Measurements from ENCODE around the gene ATG2B. TPM values are rescaled to one million over a fixed set of nuclear protein-coding genes. Genes with fewer than 3 reads are reported as not detected.

ATG2B gene
- polyA plus RNA-seq, 1 experiment: 22.1 TPM

DNA sequence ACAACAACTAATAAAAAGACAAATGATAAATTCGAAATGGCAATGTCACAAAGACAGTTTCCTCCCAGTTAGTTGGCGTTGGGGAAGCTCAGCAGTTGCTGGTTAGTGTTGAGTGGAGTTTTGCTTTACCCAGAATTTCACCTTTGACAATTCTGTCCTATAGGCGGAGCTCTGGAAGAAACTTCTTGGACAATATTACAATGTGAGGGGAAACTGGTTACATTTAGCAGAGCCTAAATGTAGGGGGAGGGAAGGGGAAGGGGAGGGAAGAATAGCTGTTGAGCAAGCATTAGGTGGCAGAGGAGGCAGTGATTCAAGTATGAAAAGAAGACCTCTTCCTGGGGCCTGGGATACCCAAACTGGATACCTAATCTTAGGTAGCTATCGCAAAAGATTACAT, 55.7 kb downstream of the ATG2B start:
- TF ChIP-seq, protein P1, sequence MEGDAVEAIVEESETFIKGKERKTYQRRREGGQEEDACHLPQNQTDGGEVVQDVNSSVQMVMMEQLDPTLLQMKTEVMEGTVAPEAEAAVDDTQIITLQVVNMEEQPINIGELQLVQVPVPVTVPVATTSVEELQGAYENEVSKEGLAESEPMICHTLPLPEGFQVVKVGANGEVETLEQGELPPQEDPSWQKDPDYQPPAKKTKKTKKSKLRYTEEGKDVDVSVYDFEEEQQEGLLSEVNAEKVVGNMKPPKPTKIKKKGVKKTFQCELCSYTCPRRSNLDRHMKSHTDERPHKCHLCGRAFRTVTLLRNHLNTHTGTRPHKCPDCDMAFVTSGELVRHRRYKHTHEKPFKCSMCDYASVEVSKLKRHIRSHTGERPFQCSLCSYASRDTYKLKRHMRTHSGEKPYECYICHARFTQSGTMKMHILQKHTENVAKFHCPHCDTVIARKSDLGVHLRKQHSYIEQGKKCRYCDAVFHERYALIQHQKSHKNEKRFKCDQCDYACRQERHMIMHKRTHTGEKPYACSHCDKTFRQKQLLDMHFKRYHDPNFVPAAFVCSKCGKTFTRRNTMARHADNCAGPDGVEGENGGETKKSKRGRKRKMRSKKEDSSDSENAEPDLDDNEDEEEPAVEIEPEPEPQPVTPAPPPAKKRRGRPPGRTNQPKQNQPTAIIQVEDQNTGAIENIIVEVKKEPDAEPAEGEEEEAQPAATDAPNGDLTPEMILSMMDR (IDR thresholded peaks at IDR 0.05; ENCODE audit: low read depth, low read length): no peak
- no peaks in the 10 kb centered on the region for H3K9me3 ChIP-seq (ENCODE audit: control insufficient read depth, insufficient read depth, low read length)
- H3K27ac ChIP-seq (ENCODE audit: low read depth, low read length): no peak overlapping the region
- H3K27me3 ChIP-seq (ENCODE audit: control insufficient read depth, insufficient read depth, low read length): no peaks in the 10 kb centered on the region
- ChIA-PET POLR2A (no interaction called here), CTCF (interaction anchor here (0.5 to 2.4 kb wide), 5 partner anchors 10 to 1125 kb away, joined by 3 to 33 read pairs (median 6); no protein-coding TSS in a partner anchor)
- no peak overlapping the region for H3K4me3 ChIP-seq (ENCODE audit: low read depth, low read length)
- no peak for DNase-seq (ENCODE audit: low read depth, low spot score)

DNA sequence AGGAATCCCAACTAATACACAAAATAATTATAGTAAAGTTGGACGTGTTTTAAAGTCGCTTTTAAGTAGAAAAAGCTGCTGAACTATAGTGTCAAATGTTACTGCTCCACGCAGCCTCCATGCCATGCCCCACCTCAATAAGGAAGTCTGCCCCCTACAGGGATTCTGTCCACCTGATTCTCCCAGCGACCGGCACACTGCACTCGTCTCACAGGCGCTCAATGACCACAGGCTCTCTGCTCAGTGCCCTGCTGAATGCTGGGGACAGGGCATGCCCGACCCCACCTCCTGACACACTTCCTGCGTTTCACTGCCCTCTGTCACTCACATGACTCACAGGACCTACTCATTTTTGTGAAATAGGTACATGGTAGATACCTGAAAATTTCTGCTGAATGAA, 58.2 kb downstream of the ATG2B start:
- no peak for DNase-seq (ENCODE audit: low read depth, low spot score)
- no peaks in the 10 kb centered on the region for H3K27me3 ChIP-seq (ENCODE audit: control insufficient read depth, insufficient read depth, low read length)
- no peaks in the 10 kb centered on the region for H3K9me3 ChIP-seq (ENCODE audit: control insufficient read depth, insufficient read depth, low read length)
- H3K4me3 ChIP-seq (ENCODE audit: low read depth, low read length): no peak overlapping the region
- ChIA-PET POLR2A (no interaction called here), CTCF (interaction anchor here (0.6 to 1.1 kb wide), 2 partner anchors 204 to 448 kb away, joined by 4 to 7 read pairs; no protein-coding TSS in a partner anchor)
- TF ChIP-seq, protein P1 (IDR thresholded peaks at IDR 0.05; ENCODE audit: low read depth, low read length): peak; percentile 20; the same call in 1 of the 2 replicates
- H3K27ac ChIP-seq (ENCODE audit: low read depth, low read length): no peak overlapping the region

DNA sequence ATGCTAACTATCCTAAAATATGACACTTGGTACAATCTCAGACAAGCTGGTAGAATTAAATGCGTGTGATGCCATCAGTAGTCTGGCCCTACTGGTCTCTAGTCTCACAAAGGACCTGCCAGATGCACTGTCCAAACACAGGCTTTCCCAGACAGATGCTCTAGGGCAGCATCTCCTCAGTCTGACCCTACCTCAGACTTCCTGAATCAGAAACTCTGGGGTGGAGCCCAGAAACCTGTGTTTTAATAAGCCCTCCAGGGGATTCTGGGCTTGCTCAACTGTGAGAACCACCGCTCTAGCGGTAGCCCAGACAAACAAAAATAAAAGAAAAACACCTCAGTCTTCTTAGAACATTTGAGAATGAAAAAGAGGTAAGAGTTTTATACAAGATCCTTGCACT, 59.2 kb downstream of the ATG2B start:
- Histone ChIP-seq H3K27me3 (ENCODE audit: control insufficient read depth, insufficient read depth, low read length) (no peaks in the 10 kb centered on the region), H3K9me3 (ENCODE audit: control insufficient read depth, insufficient read depth, low read length) (no peaks in the 10 kb centered on the region), H3K27ac (ENCODE audit: low read depth, low read length) (no peak overlapping the region), H3K4me3 (ENCODE audit: low read depth, low read length) (no peak overlapping the region)
- ChIA-PET CTCF (interaction anchor here (0.6 to 1.1 kb wide), 2 partner anchors 203 to 236 kb away, joined by 4 to 7 read pairs; no protein-coding TSS in a partner anchor), POLR2A (interaction anchor here (0.7 kb wide), 1 partner anchor 312 kb away, joined by 4 read pairs; no protein-coding TSS in a partner anchor)
- TF ChIP-seq, protein P1 (IDR thresholded peaks at IDR 0.05; ENCODE audit: low read depth, low read length): no peak
- no peak for DNase-seq (ENCODE audit: low read depth, low spot score)

DNA sequence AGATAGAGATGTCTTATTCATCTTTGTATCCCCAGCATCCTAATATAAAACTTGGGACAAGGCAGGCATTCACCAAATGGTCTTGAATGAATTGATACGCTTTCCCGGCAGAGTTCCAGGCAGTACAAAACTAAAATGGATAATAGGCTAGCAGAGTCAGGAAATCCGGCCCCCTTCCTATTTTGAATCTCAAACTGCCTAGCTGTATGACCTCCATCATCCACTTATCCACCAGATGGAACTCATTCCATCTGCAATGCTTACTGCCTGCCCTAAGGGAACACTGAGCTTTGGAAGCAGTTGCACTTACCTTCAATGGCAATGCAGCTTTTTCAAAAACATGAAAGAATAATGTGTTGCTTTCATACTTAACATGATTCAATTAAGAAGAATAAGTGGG, 63.7 kb downstream of the ATG2B start:
- H3K4me3 ChIP-seq (ENCODE audit: low read depth, low read length): no peak overlapping the region
- ChIA-PET POLR2A (no interaction called here), CTCF (interaction anchor here (2.2 to 3.4 kb wide), 2 partner anchors 124 to 199 kb away, joined by 9 to 25 read pairs; no protein-coding TSS in a partner anchor)
- H3K27me3 ChIP-seq (ENCODE audit: control insufficient read depth, insufficient read depth, low read length): no peaks in the 10 kb centered on the region
- H3K27ac ChIP-seq (ENCODE audit: low read depth, low read length): no peak overlapping the region
- no peaks in the 10 kb centered on the region for H3K9me3 ChIP-seq (ENCODE audit: control insufficient read depth, insufficient read depth, low read length)
- DNase-seq (ENCODE audit: low read depth, low spot score): no peak
- TF ChIP-seq, protein P1 (IDR thresholded peaks at IDR 0.05; ENCODE audit: low read depth, low read length): no peak

DNA sequence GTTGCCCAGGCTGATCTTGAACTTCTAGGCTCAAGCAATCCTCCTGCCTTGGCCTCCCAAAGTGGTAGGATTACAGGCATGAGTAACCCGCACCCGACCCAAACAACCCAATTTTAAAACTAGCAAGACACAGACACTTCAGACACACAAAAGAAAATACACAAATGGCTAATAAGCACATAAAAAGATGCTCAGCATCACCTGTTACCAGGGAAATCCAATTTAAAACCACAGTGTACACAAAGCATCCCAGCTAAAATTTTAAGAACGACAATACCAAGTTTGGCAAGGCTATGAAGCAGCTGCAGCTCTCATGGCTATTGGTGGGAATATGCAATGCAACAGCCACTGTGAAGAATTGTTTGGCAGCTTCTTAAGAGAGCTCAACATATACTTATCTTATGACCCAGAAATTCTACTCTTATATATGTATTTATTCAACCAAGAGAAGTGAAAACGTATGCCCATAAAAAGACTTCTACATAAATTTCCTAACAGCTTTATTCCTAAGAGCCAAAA, 65.1 kb downstream of the ATG2B start:
- Histone ChIP-seq H3K27ac (ENCODE audit: low read depth, low read length) (no peak overlapping the region), H3K4me3 (ENCODE audit: low read depth, low read length) (no peak overlapping the region), H3K27me3 (ENCODE audit: control insufficient read depth, insufficient read depth, low read length) (no peaks in the 10 kb centered on the region), H3K9me3 (ENCODE audit: control insufficient read depth, insufficient read depth, low read length) (no peaks in the 10 kb centered on the region)
- ChIA-PET CTCF (interaction anchor here (0.6 to 4.7 kb wide), 15 partner anchors 10 to 299 kb away, joined by 3 to 33 read pairs (median 4); no protein-coding TSS in a partner anchor), POLR2A (no interaction called here)
- no peak for DNase-seq (ENCODE audit: low read depth, low spot score)
- TF ChIP-seq, protein P1 (IDR thresholded peaks at IDR 0.05; ENCODE audit: low read depth, low read length): no peak

All from AG04450 (cell line).